Esophagus muscularis mucosa (tissue), 4 donors: Measurements from ENCODE around the gene CDX1.

Experiments
- EP300 ChIP-seq: sonication (generic); formaldehyde crosslinking; IDR thresholded peaks from one replicate; pipeline ENCODE4 v1.6.1; 2017; ENCODE audit warnings: antibody characterized with exemption
- POLR2A ChIP-seq: fragments of 450-650 bp; IDR thresholded peaks from one replicate; pipeline ENCODE4 v1.6.1; 2017; ENCODE audit warnings: antibody characterized with exemption, moderate library complexity, mild to moderate bottlenecking, low read depth
- POLR2AphosphoS5 ChIP-seq, 2 donors: sonication (generic); formaldehyde crosslinking; IDR thresholded peaks; one replicate each; pipeline ENCODE4 v1.6.1; 2017; ENCODE audit warnings: antibody characterized with exemption in 2 of 2
- TF ChIP-seq, protein P1 (sequence below), 3 experiments: fragments of 200-600 bp in 2 of 3; fragments of 450-650 bp in 1 of 3; sonication (generic) in 2 of 3; IDR thresholded peaks; one replicate each; pipeline ENCODE4 v1.5.1; 2017 to 2019; ENCODE audit warnings: antibody characterized with exemption in 3 of 3, mild to moderate bottlenecking in 2 of 3, moderate library complexity in 1 of 3

DNA sequence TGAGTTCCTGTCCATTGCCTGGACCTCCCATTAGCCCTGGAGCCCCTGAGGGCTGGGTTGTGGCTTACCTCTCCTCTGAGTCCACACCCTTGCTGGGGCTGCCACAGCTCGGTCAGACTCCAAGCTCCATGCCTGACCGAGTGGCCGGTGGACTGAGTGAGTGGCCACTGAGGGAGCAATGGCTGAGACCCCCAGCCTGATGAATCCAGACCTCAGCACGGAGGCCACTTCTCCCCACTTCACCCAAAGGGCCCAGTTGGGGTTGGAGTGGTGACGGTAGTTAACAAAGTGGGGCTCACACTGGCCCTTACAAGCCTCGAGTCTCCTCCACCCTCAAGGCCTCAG is 39.7 kb upstream of the CDX1 start:
- TF ChIP-seq, protein P1, sequence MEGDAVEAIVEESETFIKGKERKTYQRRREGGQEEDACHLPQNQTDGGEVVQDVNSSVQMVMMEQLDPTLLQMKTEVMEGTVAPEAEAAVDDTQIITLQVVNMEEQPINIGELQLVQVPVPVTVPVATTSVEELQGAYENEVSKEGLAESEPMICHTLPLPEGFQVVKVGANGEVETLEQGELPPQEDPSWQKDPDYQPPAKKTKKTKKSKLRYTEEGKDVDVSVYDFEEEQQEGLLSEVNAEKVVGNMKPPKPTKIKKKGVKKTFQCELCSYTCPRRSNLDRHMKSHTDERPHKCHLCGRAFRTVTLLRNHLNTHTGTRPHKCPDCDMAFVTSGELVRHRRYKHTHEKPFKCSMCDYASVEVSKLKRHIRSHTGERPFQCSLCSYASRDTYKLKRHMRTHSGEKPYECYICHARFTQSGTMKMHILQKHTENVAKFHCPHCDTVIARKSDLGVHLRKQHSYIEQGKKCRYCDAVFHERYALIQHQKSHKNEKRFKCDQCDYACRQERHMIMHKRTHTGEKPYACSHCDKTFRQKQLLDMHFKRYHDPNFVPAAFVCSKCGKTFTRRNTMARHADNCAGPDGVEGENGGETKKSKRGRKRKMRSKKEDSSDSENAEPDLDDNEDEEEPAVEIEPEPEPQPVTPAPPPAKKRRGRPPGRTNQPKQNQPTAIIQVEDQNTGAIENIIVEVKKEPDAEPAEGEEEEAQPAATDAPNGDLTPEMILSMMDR (IDR thresholded peaks at IDR 0.05) = no peak
- TF ChIP-seq POLR2A (no peak), POLR2AphosphoS5 (IDR thresholded peaks at IDR 0.05) (no peak), EP300 (no peak)
